ENCODE measurements around the gene TECPR1. TPM values are rescaled to one million over a fixed set of nuclear protein-coding genes. Genes with fewer than 3 reads are reported as not detected.
A peak's percentile ranks its signal among the peaks of the same experiment; 100 is the strongest.

TECPR1 gene
- total RNA-seq, 2 donors from 2014 or later = 40.7 to 53.0 TPM

DNA sequence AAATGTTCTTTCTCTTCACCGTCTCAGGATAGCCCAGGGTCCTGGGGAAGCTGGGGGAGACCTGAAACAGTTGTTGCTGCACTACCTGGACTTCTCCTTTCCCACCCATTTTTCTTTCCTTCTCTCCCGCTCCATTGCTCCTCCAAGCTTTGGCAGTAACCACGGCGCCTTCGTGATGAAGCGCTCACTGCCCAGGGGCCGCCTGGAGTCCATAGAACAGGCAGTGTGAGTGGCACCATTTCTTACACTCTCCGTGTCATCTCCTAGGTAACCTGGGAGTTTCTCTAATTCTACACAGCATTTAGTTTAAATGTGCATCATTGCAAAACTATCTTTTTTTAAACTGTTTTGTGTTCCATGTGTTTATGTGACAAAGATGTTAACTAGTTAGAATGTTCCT lies 81.1 kb downstream of the TECPR1 start:
- Mint-ChIP-seq H3K27me3 (ENCODE audit: low read depth) (no peaks in the 10 kb centered on the region), H3K36me3 (ENCODE audit: insufficient read depth in 2 of 2) (no peaks in the 10 kb centered on the region), H3K9me3 (no peaks in the 10 kb centered on the region), H3K4me1 (ENCODE audit: low read depth) (peaks cover 7% of the 10 kb centered on the region), H3K4me3 (no peak overlapping the region), H3K27ac (no peak overlapping the region)
- ATAC-seq (replicated peaks in 1 of 2) (no peak), DNase-seq (no peak)

DNA sequence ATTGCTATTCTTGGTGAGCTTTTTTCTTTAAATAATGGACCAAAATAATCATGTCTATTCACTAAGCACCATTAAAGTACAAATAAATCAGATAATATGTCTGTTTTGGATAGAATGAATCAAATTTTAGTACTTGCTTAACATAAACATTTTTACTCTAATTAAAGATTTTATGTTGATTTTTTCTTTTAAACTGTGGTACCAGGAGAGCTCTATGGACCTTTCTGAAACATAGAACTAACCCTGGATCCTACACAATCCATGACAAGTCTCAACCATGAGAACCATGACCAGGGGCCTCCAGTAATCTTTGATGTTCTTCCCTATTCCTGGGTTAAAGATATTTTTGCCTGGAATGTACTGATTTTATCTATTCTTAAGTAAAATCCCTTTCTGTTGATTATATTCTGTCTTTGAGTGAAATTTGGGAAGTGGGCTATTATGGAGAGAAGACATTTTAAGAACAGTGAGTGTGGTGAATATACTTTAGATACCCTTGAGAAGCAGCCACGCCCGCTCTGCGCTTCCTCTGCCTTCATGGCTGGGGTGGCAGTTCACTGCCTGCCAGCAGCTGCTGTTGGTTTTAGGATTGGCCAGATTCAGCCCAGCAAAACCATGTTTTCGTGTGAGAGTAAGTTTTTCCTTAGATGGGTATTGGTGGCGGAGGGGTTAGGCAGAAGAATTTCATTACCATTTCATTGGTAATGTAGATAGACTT lies 83.0 kb downstream of the TECPR1 start:
- H3K27ac Mint-ChIP-seq = no peak overlapping the region
- H3K4me3 Mint-ChIP-seq = no peak overlapping the region
- H3K9me3 Mint-ChIP-seq = no peaks in the 10 kb centered on the region

DNA sequence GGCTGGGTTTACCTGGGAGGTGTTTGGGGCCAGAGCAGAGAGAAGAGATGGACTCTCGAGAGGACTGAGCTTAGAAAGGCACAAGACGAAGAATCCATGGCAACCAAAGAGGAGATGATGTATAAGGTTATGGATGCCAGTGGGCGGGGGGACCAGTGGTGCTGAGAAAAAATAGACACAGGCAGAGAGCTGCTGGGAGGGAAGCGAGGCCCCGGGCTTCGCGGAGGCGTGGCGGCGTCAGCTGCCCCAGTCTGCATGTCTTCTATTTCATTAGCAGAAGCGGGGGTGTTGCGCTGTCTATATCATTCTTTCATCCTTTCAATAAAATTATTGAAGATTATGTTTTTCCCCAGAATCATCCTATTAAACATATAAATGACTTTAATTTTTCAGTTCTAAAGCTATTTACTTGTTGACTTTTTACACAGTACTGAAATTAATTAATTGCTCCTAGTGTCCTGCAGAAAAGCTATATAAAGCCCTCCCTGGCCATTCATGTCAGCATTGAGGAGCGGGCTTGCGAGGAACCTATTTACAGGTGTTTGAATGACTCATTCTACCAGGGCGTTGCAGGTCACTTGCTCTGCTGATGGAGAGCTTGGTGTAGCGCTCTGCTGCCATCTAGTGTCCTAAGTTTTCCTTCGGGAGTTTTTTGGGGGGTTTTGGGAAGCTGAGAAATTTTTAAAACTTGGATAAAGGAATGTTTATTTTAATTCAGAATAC lies 83.7 kb downstream of the TECPR1 start:
- H3K4me1 Mint-ChIP-seq (ENCODE audit: low read depth) = peaks cover 12% of the 10 kb centered on the region
- no peaks in the 10 kb centered on the region for H3K9me3 Mint-ChIP-seq
- DNase-seq (peak; percentile 55 to 68), ATAC-seq (replicated peaks in 1 of 2) (peak; percentile 70 to 80)
- no peaks in the 10 kb centered on the region for H3K36me3 Mint-ChIP-seq (ENCODE audit: insufficient read depth in 2 of 2)
- no peak overlapping the region for H3K27ac Mint-ChIP-seq
- no peaks in the 10 kb centered on the region for H3K27me3 Mint-ChIP-seq (ENCODE audit: low read depth)
- no peak overlapping the region for H3K4me3 Mint-ChIP-seq

More for the DNA sequence above, 83.0 kb downstream of the TECPR1 start:
- H3K36me3 Mint-ChIP-seq (ENCODE audit: insufficient read depth in 2 of 2) = no peaks in the 10 kb centered on the region
- no peaks in the 10 kb centered on the region for H3K27me3 Mint-ChIP-seq (ENCODE audit: low read depth)
- H3K4me1 Mint-ChIP-seq (ENCODE audit: low read depth) = peaks cover 12% of the 10 kb centered on the region
- no peak for DNase-seq
- no peak for ATAC-seq (replicated peaks in 1 of 2)

DNA sequence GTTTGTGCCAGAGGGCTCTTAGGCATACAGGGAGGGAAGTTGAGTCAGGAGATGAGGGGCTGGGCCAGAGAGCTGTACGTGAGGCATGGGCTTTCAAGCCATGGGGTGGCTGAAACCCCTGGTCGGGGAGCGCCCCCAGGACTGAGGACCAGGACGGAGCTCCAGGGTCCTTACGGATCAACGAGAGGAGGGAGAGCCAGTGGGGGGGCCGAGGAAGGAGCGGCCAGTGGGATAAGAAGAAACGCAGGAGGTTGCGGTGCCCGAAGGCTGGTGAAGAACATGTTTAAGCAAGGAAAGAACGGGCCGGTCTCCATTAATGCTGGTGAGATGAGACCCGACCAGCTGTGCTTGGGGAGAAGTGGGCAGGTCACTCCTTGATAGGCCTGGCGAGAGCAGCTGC lies 84.4 kb downstream of the TECPR1 start:
- Mint-ChIP-seq H3K36me3 (ENCODE audit: insufficient read depth in 2 of 2) (no peaks in the 10 kb centered on the region), H3K4me1 (ENCODE audit: low read depth) (peaks cover 12% of the 10 kb centered on the region), H3K27me3 (ENCODE audit: low read depth) (no peaks in the 10 kb centered on the region), H3K4me3 (no peak overlapping the region), H3K27ac (no peak overlapping the region), H3K9me3 (no peaks in the 10 kb centered on the region)
- DNase-seq = no peak
- ATAC-seq (replicated peaks in 1 of 2) = no peak

DNA sequence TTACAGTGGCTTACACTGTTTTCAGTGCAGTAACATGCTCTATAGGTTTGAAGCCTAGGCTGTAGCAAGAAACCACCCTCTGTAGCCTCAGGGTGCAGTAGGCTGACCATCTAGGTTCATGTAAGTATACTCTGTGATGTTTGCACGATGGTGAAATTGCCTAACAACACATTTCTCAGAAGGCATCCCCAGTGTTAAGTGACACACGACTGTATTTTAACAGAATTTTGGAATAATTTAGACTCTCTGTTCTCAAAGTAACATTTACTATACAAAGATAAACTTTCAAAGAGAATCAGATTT lies 85.4 kb downstream of the TECPR1 start:
- H3K4me1 Mint-ChIP-seq (ENCODE audit: low read depth) = peaks cover 12% of the 10 kb centered on the region
- H3K27me3 Mint-ChIP-seq (ENCODE audit: low read depth) = no peaks in the 10 kb centered on the region
- H3K4me3 Mint-ChIP-seq = no peak overlapping the region
- H3K36me3 Mint-ChIP-seq (ENCODE audit: insufficient read depth in 2 of 2) = no peaks in the 10 kb centered on the region
- DNase-seq = no peak
- no peak for ATAC-seq (replicated peaks in 1 of 2)
- H3K27ac Mint-ChIP-seq = no peak overlapping the region
- H3K9me3 Mint-ChIP-seq = no peaks in the 10 kb centered on the region

DNA sequence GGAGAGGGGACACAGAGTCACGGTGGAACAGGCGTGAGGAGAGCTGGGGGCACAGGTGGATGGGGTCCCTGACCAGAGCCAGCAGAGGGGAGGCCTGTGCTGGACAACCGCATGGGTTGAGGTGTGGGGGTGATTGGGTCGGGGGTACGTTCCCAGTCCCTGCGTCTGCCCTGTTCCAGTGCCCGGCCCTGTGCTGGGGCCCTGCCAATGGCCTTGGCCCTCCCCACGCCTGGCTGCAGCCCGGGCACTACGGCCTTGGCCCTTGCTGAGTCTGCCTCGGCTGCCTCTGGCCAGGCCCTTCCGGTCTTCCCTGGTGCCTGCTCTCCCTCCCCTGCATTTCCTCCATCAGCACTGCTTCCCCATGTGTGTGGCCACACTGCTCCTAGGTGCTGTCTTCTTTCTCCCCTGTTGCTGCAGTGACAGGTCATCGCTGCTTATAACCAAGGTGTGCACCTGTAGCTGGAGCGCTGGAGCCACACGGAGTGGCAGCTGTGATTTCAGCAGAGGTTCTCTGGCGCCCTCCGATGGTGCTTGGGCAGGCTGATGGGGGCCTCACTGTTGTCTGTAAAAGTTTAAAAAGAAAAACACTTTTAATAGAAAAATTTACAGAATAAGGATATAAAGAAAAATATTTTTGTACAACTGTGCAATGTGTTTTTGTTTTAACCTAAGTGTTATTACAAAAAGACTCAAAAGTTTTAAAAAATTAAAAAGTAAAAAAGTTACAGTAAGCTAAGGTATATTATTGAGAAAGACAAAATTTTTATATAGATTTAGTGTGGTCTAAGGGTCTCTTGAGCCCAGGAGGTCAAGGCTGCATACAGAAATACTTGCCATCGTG lies 86.0 kb downstream of the TECPR1 start:
- H3K27ac Mint-ChIP-seq = no peak overlapping the region
- H3K4me3 Mint-ChIP-seq = no peak overlapping the region
- H3K9me3 Mint-ChIP-seq = no peaks in the 10 kb centered on the region
- peak; percentile 66 to 71 for ATAC-seq (replicated peaks in 1 of 2)
- H3K27me3 Mint-ChIP-seq (ENCODE audit: low read depth) = no peaks in the 10 kb centered on the region
- DNase-seq = peak; percentile 62 to 65
- H3K4me1 Mint-ChIP-seq (ENCODE audit: low read depth) = peaks cover 12% of the 10 kb centered on the region
- no peaks in the 10 kb centered on the region for H3K36me3 Mint-ChIP-seq (ENCODE audit: insufficient read depth in 2 of 2)

Other genes starting within 250 kb of the TECPR1 start
- 10 to 100 TPM; 14.4 to 16.2 TPM for gene LMTK2, start 145.4 kb downstream of the TECPR1 start, total RNA-seq
- gene BHLHA15, start 40.8 kb downstream of the TECPR1 start, total RNA-seq = 1 to 10 TPM in 1 of 2 donors, under 1 TPM in 1; 0.65 to 3.3 TPM
- 10 to 100 TPM; 84.2 to 90.0 TPM for gene BRI3, start 29.5 kb upstream of the TECPR1 start, total RNA-seq
- gene BAIAP2L1, start 148.9 kb upstream of the TECPR1 start, total RNA-seq = 1 to 10 TPM; 5.1 to 9.6 TPM

Data from activated T-cell treated with anti-CD3 and anti-CD28 coated beads, Interleukin-2, amount 50 U/mL, for 72 hours (primary cell).